ENCODE results near the gene LEMD3.

DNA sequence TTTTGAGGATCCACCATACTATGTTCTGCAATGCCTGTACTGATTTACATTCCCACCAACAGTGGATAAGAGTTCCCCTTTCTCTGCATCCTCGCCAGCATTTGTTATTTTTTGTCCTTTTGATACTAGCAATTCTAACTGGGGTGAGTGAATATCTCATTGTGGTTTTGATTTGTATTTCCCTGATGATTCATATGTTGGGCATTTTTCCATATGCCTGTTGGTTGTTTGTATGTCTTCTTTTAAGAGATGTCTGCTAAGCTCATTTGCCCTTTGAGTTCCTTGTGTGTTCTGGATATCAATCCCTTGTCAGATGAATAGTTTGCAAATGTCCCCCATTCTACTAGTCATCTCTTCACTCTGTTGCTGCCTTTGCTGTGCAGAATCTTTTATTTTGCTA is 60.1 kb downstream of the LEMD3 start:
- TF ChIP-seq EZH2 (IDR thresholded peaks at IDR 0.05; ENCODE audit: borderline replicate concordance, insufficient read depth, low read length, poor library complexity, severe bottlenecking), result no peak
- TF ChIP-seq, protein P1, sequence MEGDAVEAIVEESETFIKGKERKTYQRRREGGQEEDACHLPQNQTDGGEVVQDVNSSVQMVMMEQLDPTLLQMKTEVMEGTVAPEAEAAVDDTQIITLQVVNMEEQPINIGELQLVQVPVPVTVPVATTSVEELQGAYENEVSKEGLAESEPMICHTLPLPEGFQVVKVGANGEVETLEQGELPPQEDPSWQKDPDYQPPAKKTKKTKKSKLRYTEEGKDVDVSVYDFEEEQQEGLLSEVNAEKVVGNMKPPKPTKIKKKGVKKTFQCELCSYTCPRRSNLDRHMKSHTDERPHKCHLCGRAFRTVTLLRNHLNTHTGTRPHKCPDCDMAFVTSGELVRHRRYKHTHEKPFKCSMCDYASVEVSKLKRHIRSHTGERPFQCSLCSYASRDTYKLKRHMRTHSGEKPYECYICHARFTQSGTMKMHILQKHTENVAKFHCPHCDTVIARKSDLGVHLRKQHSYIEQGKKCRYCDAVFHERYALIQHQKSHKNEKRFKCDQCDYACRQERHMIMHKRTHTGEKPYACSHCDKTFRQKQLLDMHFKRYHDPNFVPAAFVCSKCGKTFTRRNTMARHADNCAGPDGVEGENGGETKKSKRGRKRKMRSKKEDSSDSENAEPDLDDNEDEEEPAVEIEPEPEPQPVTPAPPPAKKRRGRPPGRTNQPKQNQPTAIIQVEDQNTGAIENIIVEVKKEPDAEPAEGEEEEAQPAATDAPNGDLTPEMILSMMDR (IDR thresholded peaks at IDR 0.05; ENCODE audit: poor library complexity, severe bottlenecking), result no peak
- TF ChIP-seq POLR2AphosphoS5 (IDR thresholded peaks at IDR 0.05), result no peak
- TF ChIP-seq RAD21 (conservative IDR thresholded peaks at IDR 0.05), result no peak
- TF ChIP-seq EP300 (conservative IDR thresholded peaks at IDR 0.05; ENCODE audit: poor library complexity, severe bottlenecking), result no peak
